Gastrocnemius medialis (tissue), 4 donors: ENCODE results near the gene PGP. TPM values are rescaled to one million over a fixed set of nuclear protein-coding genes. Genes with fewer than 3 reads are reported as not detected.

Source experiments
- ATAC-seq, 2 donors: fragments of 150-250 bp; one replicate each; pipeline ENCODE4 v1.9.1; 2016
- DNase-seq, 2 donors: peaks; one replicate each; pipeline ENCODE4 v3.0.0-alpha.2; 2019
- H3K27ac ChIP-seq, 4 donors: fragments of 200-600 bp; sonication (generic); 1 replicate in 1 of 4; 2 replicates in 3 of 4; pipeline ENCODE4 v1.5.1; 2016 to 2018; ENCODE audit warnings: mild to moderate bottlenecking in 2 of 4, moderate library complexity in 1 of 4
- H3K27me3 ChIP-seq, 3 donors: fragments of 200-600 bp; sonication (generic) in 2 of 3; 1 replicate in 1 of 3; 2 replicates in 2 of 3; pipeline versions ENCODE4 v1.5.1 to v1.6.0; 2016 to 2019; ENCODE audit warnings: mild to moderate bottlenecking in 1 of 3, moderate library complexity in 1 of 3
- H3K36me3 ChIP-seq, 2 donors: fragments of 200-600 bp; sonication (generic) in 1 of 2; one replicate each; pipeline ENCODE4 v1.5.1; 2017 to 2018
- H3K4me1 ChIP-seq, 2 donors: fragments of 200-600 bp; sonication (generic) in 1 of 2; one replicate each; pipeline ENCODE4 v1.5.1; 2016 to 2017; ENCODE audit warnings: mild to moderate bottlenecking in 2 of 2
- H3K4me3 ChIP-seq, 4 donors: fragments of 200-600 bp; sonication (generic) in 3 of 4; 1 replicate in 1 of 4; 2 replicates in 3 of 4; pipeline ENCODE4 v1.5.1; 2016 to 2019; ENCODE audit warnings: mild to moderate bottlenecking in 2 of 4
- H3K9me3 ChIP-seq, 3 donors: fragments of 200-600 bp; sonication (generic) in 2 of 3; 1 replicate in 1 of 3; 2 replicates in 2 of 3; pipeline ENCODE4 v1.5.1; 2016 to 2019
- CTCF ChIP-seq, 5 experiments: fragments of 450-650 bp in 3 of 5; fragments of 200-600 bp in 2 of 5; sonication (generic) in 2 of 5; IDR thresholded peaks in 4 of 5; conservative IDR thresholded peaks in 1 of 5; 1 replicate in 4 of 5; 2 replicates in 1 of 5; pipeline ENCODE4 v1.5.1; 2016 to 2019; ENCODE audit warnings: antibody characterized with exemption in 5 of 5, mild to moderate bottlenecking in 3 of 5, moderate library complexity in 3 of 5
- POLR2A ChIP-seq, 2 donors: fragments of 450-650 bp; IDR thresholded peaks; one replicate each; pipeline ENCODE4 v1.6.1; 2017; ENCODE audit warnings: antibody characterized with exemption in 2 of 2, mild to moderate bottlenecking in 2 of 2, moderate library complexity in 2 of 2
- in situ Hi-C, 4 donors: fragments of 200-750 bp; cut with MboI; loops; one replicate each; pipeline versions ENCODE4 v1.15.0 to v1.8.0; 2017; ENCODE audit warnings: low sequenced_read_pairs in 4 of 4
- intact Hi-C: fragments of 100-400 bp; cut with DNase I; formaldehyde crosslinking; loops from one replicate; pipeline ENCODE4 v1.15.1; 2023; ENCODE audit warnings: low total_unique reads
- total RNA-seq, 4 donors: library from RNA; depleted of rRNA; stranded (reverse); fragments of >200 nt; gene quantifications; one replicate each; pipeline versions ENCODE4 v1.1.0 to v1.2.3, GENCODE V29; 2016

Gene PGP
- total RNA-seq, 4 donors from 2014 or later, result 19.6 to 43.1 (median 25.6) TPM

GRCh38 chr16:2194166-2194834 lies 20.3 kb downstream of the PGP start:
- H3K36me3 ChIP-seq, result no peaks in the 10 kb centered on the region
- DNase-seq (no peak), ATAC-seq (no peak)
- H3K27ac ChIP-seq, result no peak overlapping the region
- TF ChIP-seq POLR2A (IDR thresholded peaks at IDR 0.05) (no peak), CTCF (IDR thresholded peaks at IDR 0.05 in 4 of 5, conservative IDR thresholded peaks at IDR 0.05 in 1 of 5) (no peak)
- peaks cover 27 to 36% (median 33%) of the 10 kb centered on the region in 3 donors for H3K27me3 ChIP-seq
- in situ Hi-C loops (no loop called here), intact Hi-C loops (no loop called here)
- H3K4me1 ChIP-seq, result peaks cover 7 to 10% of the 10 kb centered on the region in 2 donors
- H3K9me3 ChIP-seq, result no peaks in the 10 kb centered on the region
- H3K4me3 ChIP-seq, result no peak overlapping the region

GRCh38 chr16:2191446-2191706 lies 23.3 kb downstream of the PGP start:
- ATAC-seq (no peak), DNase-seq (no peak)
- Histone ChIP-seq H3K9me3 (no peaks in the 10 kb centered on the region), H3K27ac (no peak overlapping the region), H3K36me3 (no peaks in the 10 kb centered on the region), H3K4me1 (peaks cover 7 to 10% of the 10 kb centered on the region in 2 donors), H3K27me3 (peaks cover 20 to 26% (median 24%) of the 10 kb centered on the region in 3 donors), H3K4me3 (no peak overlapping the region)
- TF ChIP-seq CTCF (IDR thresholded peaks at IDR 0.05 in 4 of 5, conservative IDR thresholded peaks at IDR 0.05 in 1 of 5) (no peak), POLR2A (IDR thresholded peaks at IDR 0.05) (no peak)
- in situ Hi-C loops (no loop called here), intact Hi-C loops (no loop called here)

- intact Hi-C loops, result no loop called here
- ATAC-seq (no peak), DNase-seq (no peak)
- in situ Hi-C loops, result no loop called here
- Histone ChIP-seq H3K27ac (no peak overlapping the region), H3K36me3 (no peaks in the 10 kb centered on the region), H3K9me3 (no peaks in the 10 kb centered on the region), H3K4me3 (no peak overlapping the region), H3K4me1 (peaks cover 7 to 9% of the 10 kb centered on the region in 2 donors), H3K27me3 (peaks cover 18 to 23% (median 23%) of the 10 kb centered on the region in 3 donors)
- TF ChIP-seq POLR2A (IDR thresholded peaks at IDR 0.05), result no peak
- TF ChIP-seq CTCF (IDR thresholded peaks at IDR 0.05 in 4 of 5, conservative IDR thresholded peaks at IDR 0.05 in 1 of 5), result no peak
Measured at GRCh38 chr16:2190659-2191445, 23.8 kb downstream of the PGP start.

GRCh38 chr16:2190002-2190658 lies 24.5 kb downstream of the PGP start:
- Histone ChIP-seq H3K27me3 (peaks cover 10 to 16% (median 16%) of the 10 kb centered on the region in 3 donors), H3K9me3 (no peaks in the 10 kb centered on the region), H3K4me3 (no peak overlapping the region), H3K4me1 (peaks cover 0 to 2% of the 10 kb centered on the region in 2 donors), H3K36me3 (no peaks in the 10 kb centered on the region), H3K27ac (no peak overlapping the region)
- DNase-seq (no peak), ATAC-seq (no peak)
- intact Hi-C loops (no loop called here), in situ Hi-C loops (no loop called here)
- TF ChIP-seq POLR2A (IDR thresholded peaks at IDR 0.05) (no peak), CTCF (IDR thresholded peaks at IDR 0.05 in 4 of 5, conservative IDR thresholded peaks at IDR 0.05 in 1 of 5) (no peak)
